CD4-positive, alpha-beta T cell treated with Interleukin-15 for 4 hours (primary cell): ENCODE measurements around the gene KCNJ18.
"Not testable (repeated sequence)": the region's sequence is repeated elsewhere in the genome, so short reads cannot be mapped to it uniquely, and the experiment has no call there.

ENCODE experiments used
- DNase-seq: peaks from one replicate; pipeline ENCODE4 v3.0.0-alpha.2; 2020; ENCODE audit warnings: low spot score

KCNJ18 gene

GRCh38 chr17:21691883-21692703 is at the start of gene KCNJ18:
KCNJ18 (plus strand) TSS chr17:21692523; CDS start chr17:21702787, 10,264 bp downstream.
- DNase-seq = not testable (repeated sequence)

GRCh38 chr17:21648125-21648524 is 44.2 kb upstream of the KCNJ18 start:
- not testable (repeated sequence) for DNase-seq

GRCh38 chr17:21650043-21650442 is 42.3 kb upstream of the KCNJ18 start:
- not testable (repeated sequence) for DNase-seq

GRCh38 chr17:21652049-21652448 is 40.3 kb upstream of the KCNJ18 start:
- DNase-seq = not testable (repeated sequence)

GRCh38 chr17:21653211-21653610 is 39.1 kb upstream of the KCNJ18 start:
- not testable (repeated sequence) for DNase-seq

GRCh38 chr17:21656518-21657309 is 35.6 kb upstream of the KCNJ18 start:
- DNase-seq = not testable (repeated sequence)

- not testable (repeated sequence) for DNase-seq
These were observed 32.7 kb upstream of the KCNJ18 start for GRCh38 chr17:21659635-21660034.

GRCh38 chr17:21661455-21661854 is 30.9 kb upstream of the KCNJ18 start:
- not testable (repeated sequence) for DNase-seq

GRCh38 chr17:21663166-21663565 is 29.2 kb upstream of the KCNJ18 start:
- not testable (repeated sequence) for DNase-seq

- DNase-seq = not testable (repeated sequence)
These were observed 28.5 kb upstream of the KCNJ18 start for GRCh38 chr17:21663614-21664474.

- not testable (repeated sequence) for DNase-seq
These were observed 27.2 kb upstream of the KCNJ18 start for GRCh38 chr17:21665171-21665570.

- not testable (repeated sequence) for DNase-seq
These were observed 26.3 kb upstream of the KCNJ18 start for GRCh38 chr17:21665935-21666493.

- DNase-seq = not testable (repeated sequence)
These were observed 25.5 kb upstream of the KCNJ18 start for GRCh38 chr17:21666711-21667412.

- DNase-seq = not testable (repeated sequence)
These were observed 24.8 kb upstream of the KCNJ18 start for GRCh38 chr17:21667413-21668117.

- DNase-seq = not testable (repeated sequence)
These were observed 24.2 kb upstream of the KCNJ18 start for GRCh38 chr17:21668118-21668488.

GRCh38 chr17:21668746-21669508 is 23.4 kb upstream of the KCNJ18 start:
- DNase-seq = not testable (repeated sequence)

GRCh38 chr17:21669616-21670360 is 22.5 kb upstream of the KCNJ18 start:
- DNase-seq = not testable (repeated sequence)

GRCh38 chr17:21670361-21671155 is 21.8 kb upstream of the KCNJ18 start:
- DNase-seq = not testable (repeated sequence)
